ENCODE data around the gene SUPT7L.
"Not testable (repeated sequence)": the region's sequence is repeated elsewhere in the genome, so short reads cannot be mapped to it uniquely, and the experiment has no call there.

SUPT7L gene

DNA sequence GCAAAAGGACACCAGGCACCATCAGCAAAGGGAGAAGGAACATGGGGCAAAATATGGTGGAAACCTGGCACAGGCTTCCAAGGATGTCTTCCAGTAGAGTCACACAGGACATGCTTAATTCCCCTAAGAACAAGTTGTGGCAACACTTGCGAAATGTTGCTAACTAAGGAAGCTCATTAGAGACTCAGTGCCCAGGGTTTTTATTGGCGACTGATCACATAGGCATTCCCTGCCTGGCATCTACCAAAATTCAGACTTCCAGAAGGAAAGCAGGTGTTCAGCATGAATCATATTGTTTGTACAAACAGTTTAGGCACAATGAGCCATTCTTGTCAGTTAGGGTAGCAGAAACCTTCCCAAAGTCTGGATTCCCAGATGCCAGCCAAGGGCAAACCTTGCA, 26.0 kb upstream of the SUPT7L start:
- Histone ChIP-seq H3K4me2 (ENCODE audit: low read length) (no peak overlapping the region), H3K79me2 (no peaks in the 10 kb centered on the region), H3K9me3 (ENCODE audit: control insufficient read depth, low read length) (no peaks in the 10 kb centered on the region), H2AFZ (no peak overlapping the region), H3K27ac (no peak overlapping the region), H3K9ac (no peak overlapping the region), H3K4me3 (ENCODE audit: low read depth, low read length) (no peak overlapping the region), H3K36me3 (ENCODE audit: control insufficient read depth, insufficient read depth, low read length) (no peaks in the 10 kb centered on the region), H3K27me3 (ENCODE audit: control insufficient read depth, insufficient read depth, low read length) (no peaks in the 10 kb centered on the region), H3K4me1 (no peaks in the 10 kb centered on the region)
- TF ChIP-seq, protein P1, sequence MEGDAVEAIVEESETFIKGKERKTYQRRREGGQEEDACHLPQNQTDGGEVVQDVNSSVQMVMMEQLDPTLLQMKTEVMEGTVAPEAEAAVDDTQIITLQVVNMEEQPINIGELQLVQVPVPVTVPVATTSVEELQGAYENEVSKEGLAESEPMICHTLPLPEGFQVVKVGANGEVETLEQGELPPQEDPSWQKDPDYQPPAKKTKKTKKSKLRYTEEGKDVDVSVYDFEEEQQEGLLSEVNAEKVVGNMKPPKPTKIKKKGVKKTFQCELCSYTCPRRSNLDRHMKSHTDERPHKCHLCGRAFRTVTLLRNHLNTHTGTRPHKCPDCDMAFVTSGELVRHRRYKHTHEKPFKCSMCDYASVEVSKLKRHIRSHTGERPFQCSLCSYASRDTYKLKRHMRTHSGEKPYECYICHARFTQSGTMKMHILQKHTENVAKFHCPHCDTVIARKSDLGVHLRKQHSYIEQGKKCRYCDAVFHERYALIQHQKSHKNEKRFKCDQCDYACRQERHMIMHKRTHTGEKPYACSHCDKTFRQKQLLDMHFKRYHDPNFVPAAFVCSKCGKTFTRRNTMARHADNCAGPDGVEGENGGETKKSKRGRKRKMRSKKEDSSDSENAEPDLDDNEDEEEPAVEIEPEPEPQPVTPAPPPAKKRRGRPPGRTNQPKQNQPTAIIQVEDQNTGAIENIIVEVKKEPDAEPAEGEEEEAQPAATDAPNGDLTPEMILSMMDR (IDR thresholded peaks at IDR 0.05): no peak

DNA sequence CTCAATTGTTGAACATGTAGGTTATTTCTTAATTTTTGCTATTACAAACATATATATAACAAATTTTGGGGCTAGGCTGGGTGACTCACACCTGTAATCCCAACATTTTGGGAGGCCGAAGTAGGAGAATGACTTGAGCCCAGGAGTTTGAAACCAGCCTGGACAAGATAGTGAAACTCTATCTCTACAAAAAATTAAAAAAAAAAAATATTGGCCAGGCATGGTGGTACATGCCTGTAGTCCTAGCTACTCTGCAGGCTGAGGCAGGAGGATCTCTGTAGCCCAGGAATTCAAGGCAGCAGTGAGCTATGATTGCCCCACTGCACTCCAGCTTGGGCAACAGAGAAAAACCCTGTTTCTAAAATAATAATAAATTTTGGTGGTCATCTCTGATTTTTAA, 23.8 kb upstream of the SUPT7L start:
- Histone ChIP-seq H3K9me3 (ENCODE audit: control insufficient read depth, low read length) (no peaks in the 10 kb centered on the region), H3K36me3 (ENCODE audit: control insufficient read depth, insufficient read depth, low read length) (no peaks in the 10 kb centered on the region), H3K27ac (no peak overlapping the region), H3K79me2 (no peaks in the 10 kb centered on the region), H3K4me1 (no peaks in the 10 kb centered on the region), H3K9ac (no peak overlapping the region), H3K27me3 (ENCODE audit: control insufficient read depth, insufficient read depth, low read length) (no peaks in the 10 kb centered on the region), H2AFZ (no peak overlapping the region), H3K4me3 (ENCODE audit: low read depth, low read length) (no peak overlapping the region), H3K4me2 (ENCODE audit: low read length) (no peak overlapping the region)
- TF ChIP-seq, protein P1 (IDR thresholded peaks at IDR 0.05): no peak

DNA sequence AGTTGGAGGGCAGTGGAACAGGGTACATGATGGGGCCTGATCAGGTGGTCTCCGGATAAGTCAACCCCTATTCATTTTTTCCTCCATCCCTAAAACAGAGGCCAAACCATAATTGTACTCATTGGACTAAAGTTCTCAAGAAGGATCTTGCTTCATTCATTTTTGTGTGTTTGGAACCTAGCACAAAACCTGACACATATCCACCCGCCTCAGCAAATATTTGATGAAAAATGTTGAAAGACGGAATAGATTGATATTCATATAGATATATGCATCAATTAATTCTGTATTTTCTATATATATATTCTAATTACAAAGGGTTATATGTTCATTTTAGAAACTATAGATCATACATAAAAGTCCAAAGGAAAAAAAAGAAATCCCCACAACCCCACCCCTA, 22.2 kb upstream of the SUPT7L start:
- Histone ChIP-seq H3K36me3 (ENCODE audit: control insufficient read depth, insufficient read depth, low read length) (no peaks in the 10 kb centered on the region), H3K9ac (no peak overlapping the region), H3K79me2 (no peaks in the 10 kb centered on the region), H2AFZ (no peak overlapping the region), H3K27me3 (ENCODE audit: control insufficient read depth, insufficient read depth, low read length) (no peaks in the 10 kb centered on the region), H3K9me3 (ENCODE audit: control insufficient read depth, low read length) (no peaks in the 10 kb centered on the region), H3K4me3 (ENCODE audit: low read depth, low read length) (no peak overlapping the region), H3K27ac (no peak overlapping the region), H3K4me2 (ENCODE audit: low read length) (no peak overlapping the region), H3K4me1 (no peaks in the 10 kb centered on the region)
- TF ChIP-seq, protein P1 (IDR thresholded peaks at IDR 0.05): no peak

DNA sequence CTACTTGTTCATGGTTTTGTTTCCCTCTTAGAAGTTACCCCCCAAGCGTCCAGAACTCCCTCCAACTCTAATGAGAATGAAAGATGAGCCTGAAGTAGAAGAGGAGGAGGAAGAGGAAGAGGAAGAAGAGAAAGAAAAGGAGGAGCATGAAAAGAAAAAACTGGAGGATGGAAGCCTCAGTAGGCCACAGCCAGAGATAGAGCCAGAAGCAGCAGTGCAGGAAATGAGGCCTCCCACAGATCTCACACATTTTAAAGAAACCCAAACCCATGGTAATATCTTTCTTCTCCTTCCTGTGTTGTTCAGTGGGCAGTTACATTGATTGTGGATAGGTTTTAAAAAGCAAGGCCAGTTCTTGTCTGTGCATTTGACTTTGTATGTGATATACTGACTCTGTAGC, 21.6 kb upstream of the SUPT7L start:
- not testable (repeated sequence) for H3K4me3 ChIP-seq (ENCODE audit: low read depth, low read length); H3K4me1 ChIP-seq; H3K9ac ChIP-seq; H3K79me2 ChIP-seq; H3K27me3 ChIP-seq (ENCODE audit: control insufficient read depth, insufficient read depth, low read length); H3K4me2 ChIP-seq (ENCODE audit: low read length); H3K27ac ChIP-seq; H3K36me3 ChIP-seq (ENCODE audit: control insufficient read depth, insufficient read depth, low read length); H3K9me3 ChIP-seq (ENCODE audit: control insufficient read depth, low read length); H2AFZ ChIP-seq

DNA sequence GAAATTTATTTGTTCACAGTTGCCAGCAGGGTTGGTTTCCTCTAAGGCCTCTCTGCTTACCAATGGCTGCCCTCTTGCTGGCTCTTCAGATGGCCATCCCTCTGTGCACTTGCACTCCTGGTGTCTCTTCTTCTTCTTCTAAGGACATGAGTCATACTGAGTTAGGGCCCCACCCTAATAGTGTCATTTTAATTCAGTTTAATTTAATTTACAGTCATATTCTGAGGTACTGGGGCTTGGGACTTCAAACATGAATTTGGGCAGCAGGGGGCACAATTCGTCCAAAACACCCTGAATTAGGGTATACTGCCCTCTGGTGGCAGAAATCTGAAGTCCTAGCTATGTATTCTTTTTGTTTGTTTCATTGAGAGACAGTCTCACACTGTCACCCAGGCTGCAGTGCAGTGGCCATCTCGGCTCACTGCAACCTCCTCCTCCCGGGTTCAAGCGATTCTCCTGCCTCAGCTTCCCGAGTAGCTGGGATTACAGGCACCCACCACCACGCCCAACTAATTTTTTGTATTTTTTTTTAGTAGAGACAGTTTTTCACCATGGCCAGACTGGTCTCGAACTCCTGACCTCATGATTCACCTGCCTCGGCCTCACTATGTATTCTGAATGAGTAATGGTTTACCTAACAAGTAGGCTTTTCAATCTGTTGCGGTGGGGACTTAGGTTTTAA, 20.1 kb upstream of the SUPT7L start:
- Histone ChIP-seq H3K36me3 (ENCODE audit: control insufficient read depth, insufficient read depth, low read length) (no peaks in the 10 kb centered on the region), H3K27ac (no peak overlapping the region), H3K79me2 (no peaks in the 10 kb centered on the region), H3K9me3 (ENCODE audit: control insufficient read depth, low read length) (no peaks in the 10 kb centered on the region), H3K27me3 (ENCODE audit: control insufficient read depth, insufficient read depth, low read length) (no peaks in the 10 kb centered on the region), H2AFZ (no peak overlapping the region), H3K4me3 (ENCODE audit: low read depth, low read length) (no peak overlapping the region), H3K4me2 (ENCODE audit: low read length) (no peak overlapping the region), H3K4me1 (no peaks in the 10 kb centered on the region), H3K9ac (no peak overlapping the region)
- TF ChIP-seq, protein P1 (IDR thresholded peaks at IDR 0.05): peak; percentile 98

DNA sequence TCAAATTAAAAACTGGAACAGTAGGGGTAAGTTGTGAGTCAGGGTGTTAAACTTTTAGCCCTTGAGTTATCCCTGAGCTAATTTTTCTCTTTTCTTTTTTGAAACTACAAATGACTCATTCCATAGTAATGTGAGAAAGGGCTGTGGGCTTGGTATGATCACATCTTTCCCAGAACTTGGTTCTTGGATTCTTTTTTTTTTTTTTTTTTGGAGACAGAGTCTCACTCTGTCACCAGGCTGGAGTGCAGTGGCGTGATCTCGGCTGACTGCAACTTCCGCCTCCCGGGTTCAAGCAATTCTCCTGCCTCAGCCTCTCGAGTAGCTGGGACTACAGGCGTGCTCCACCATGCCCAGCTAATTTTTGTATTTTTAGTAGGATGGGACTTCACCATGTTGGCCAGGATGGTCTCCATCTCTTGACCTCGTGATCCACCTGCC, 18.9 kb upstream of the SUPT7L start:
- not testable (repeated sequence) for H3K4me3 ChIP-seq (ENCODE audit: low read depth, low read length); H3K79me2 ChIP-seq; H3K4me2 ChIP-seq (ENCODE audit: low read length); H3K9me3 ChIP-seq (ENCODE audit: control insufficient read depth, low read length); H3K27ac ChIP-seq; H3K4me1 ChIP-seq; H3K36me3 ChIP-seq (ENCODE audit: control insufficient read depth, insufficient read depth, low read length); H2AFZ ChIP-seq; H3K9ac ChIP-seq; H3K27me3 ChIP-seq (ENCODE audit: control insufficient read depth, insufficient read depth, low read length)

Measured in parathyroid adenoma (tissue), 2 donors.